ENCODE measurements around the gene NLRP6.
"Not testable (repeated sequence)": the region's sequence is repeated elsewhere in the genome, so short reads cannot be mapped to it uniquely, and the experiment has no call there.

NLRP6 gene

DNA sequence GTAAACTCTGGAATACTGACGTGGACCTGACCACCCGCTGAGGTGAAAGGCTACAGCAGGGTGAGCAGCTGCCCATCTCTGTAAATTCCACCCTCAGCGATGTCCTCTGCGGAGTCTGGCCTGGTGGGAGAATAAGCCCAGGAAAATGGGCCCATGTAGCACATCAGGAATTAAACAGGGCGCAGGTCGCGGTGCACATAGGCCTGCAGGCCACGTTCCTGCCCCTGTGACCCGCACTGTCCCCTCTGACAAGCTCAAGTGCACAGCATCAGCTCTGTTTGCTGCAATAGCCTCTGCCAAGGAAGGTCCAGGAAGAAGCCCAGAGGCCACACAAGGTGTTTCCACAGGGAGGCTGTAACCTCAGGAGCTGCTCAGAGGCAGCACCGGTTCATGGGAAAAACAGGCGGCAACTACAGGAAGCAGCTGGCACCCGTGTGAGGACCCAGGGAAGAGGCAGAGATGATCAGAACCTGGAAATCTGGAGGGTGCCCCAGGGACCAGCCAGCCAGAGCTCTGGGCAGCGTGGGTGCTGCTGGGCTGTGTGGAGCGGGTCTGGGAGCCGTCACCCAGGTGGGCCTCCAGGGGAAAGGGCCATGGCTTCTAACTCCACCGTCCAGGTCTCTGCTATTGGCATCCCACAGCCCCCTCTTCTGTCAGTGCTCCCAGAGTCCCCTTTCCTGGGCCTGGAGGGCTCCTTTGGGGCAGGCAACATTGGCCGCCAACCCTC, 28.6 kb downstream of the NLRP6 start:
- DNase-seq (ENCODE audit: low read depth in 2 of 2, low spot score in 1 of 2) = no peak

GRCh38 chr11:307766-308708, 29.8 kb downstream of the NLRP6 start, which contains the start of gene IFITM2:
Gene IFITM2 (plus strand): TSS chr11:307816. CDS start chr11:308193, 377 bp downstream.
- DNase-seq (ENCODE audit: low read depth in 2 of 2, low spot score in 1 of 2) = not testable (repeated sequence)

GRCh38 chr11:308740-309665, 30.8 kb downstream of the NLRP6 start:
- DNase-seq (ENCODE audit: low read depth in 2 of 2, low spot score in 1 of 2) = not testable (repeated sequence)

DNA sequence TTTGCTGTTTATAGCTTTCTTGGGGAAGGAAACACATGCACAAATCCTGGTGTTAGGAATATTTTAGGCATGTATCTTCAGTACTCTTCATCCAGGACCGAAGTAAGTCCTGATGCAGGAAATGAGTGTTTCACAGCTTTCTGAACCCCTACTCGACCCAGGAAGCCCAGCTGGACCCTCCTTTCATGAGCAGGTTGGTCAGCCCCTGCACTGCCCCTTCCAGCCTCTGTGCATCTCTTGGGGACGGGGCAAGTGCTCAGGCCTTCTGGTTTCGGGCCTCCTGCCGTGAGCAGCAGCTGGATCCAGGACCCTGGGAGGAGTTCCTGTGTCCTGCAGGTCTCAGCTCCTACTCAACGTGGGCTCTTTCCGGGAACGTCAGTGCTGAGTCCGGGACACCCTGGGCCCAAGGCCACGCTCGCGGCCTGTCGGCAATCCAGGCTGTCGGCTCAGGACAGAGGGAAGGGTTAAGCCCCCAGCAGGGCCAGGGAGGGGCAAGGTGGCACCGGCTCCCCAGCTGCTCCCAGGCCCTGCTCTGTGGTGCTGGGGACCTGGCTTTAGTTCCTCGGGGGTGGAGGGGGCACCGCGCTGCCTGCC, 31.9 kb downstream of the NLRP6 start:
- not testable (repeated sequence) for DNase-seq (ENCODE audit: low read depth in 2 of 2, low spot score in 1 of 2)

DNA sequence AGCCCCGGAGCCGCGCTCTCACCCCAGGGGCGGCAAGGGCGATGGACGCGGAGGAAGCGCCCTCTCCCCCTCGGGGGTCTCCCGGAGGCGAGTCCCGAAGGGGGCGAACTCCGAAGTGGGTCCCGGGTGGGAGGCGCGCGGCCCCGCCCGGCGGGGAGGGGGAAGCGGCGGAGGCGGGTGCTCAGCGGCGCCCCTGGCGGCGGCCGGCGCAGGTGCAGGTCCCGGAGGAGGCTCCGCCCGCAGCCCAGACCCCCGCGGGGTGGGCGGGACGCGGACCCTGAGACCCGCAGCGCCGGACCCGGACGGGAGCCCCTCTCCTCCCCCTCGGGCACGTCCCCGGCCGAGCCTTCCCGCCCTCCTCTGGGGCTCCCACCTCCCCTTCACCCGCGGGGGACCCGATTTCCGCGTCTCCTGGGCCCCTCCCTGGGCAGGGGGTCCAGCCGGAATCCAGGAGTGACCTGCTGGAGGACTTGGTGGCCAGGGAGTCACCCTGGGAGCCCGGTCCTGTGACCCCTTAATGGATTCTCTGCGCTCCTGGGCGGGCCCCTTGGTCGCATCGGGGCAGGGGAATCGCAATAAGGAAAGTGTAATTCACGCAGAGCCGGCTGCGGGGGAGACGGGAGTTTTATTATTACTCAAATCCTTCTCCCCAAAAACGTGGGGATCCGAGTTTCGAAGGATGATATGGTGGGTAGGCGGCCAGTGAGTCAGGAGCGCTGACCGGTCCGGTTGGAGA, 33.0 kb downstream of the NLRP6 start:
- DNase-seq (ENCODE audit: low read depth in 2 of 2, low spot score in 1 of 2) = not testable (repeated sequence)

- DNase-seq (ENCODE audit: low read depth in 2 of 2, low spot score in 1 of 2) = no peak
Measured at GRCh38 chr11:312092-312816, 34.0 kb downstream of the NLRP6 start.

DNA sequence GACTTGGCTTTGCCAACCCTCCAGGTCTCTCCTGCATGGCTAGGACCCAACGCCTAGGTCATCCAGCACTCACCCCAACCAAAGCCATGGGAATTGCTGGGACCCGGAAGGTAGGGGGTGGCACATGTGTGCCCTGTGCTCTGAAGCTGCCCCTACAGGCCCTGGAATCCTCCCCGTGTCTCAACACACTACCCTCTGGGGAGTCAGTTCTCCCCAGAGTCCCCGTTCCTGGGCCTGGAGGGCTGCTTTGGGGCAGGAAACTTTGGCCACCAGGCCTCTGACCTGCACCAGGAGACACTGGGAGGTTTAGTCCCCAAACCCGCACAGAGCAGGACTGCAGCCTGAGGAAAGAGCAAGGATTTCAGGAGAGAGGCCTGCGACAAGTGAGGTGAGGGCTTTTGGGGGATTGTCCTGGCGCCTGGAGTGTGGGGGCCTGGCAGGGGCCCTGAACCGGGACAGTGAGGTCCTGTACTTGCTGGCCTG, 35.1 kb downstream of the NLRP6 start:
- no peak for DNase-seq (ENCODE audit: low read depth in 2 of 2, low spot score in 1 of 2)

GRCh38 chr11:313787-314553, 35.8 kb downstream of the NLRP6 start, which contains the start of gene IFITM1:
Gene IFITM1 (plus strand): TSS chr11:314040. CDS start chr11:314171, 131 bp downstream.
- no peak for DNase-seq (ENCODE audit: low read depth in 2 of 2, low spot score in 1 of 2)

DNA sequence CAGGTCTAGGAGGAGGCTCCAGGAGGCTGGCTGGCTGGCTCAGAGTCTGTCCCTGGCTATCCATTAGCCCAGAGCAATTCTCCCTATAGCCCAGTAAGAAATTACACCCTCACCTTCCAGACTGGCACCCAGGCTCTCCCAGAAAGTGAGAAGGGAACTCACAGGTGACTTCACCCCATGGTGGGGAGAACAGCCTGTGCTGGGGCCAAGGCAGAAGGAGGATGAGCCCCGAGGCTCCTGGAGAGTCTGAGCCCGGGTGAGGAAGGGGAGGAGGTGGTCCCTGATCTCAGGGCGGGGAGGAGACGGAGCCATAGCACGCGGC, 36.3 kb downstream of the NLRP6 start:
- not testable (repeated sequence) for DNase-seq (ENCODE audit: low read depth in 2 of 2, low spot score in 1 of 2)

DNA sequence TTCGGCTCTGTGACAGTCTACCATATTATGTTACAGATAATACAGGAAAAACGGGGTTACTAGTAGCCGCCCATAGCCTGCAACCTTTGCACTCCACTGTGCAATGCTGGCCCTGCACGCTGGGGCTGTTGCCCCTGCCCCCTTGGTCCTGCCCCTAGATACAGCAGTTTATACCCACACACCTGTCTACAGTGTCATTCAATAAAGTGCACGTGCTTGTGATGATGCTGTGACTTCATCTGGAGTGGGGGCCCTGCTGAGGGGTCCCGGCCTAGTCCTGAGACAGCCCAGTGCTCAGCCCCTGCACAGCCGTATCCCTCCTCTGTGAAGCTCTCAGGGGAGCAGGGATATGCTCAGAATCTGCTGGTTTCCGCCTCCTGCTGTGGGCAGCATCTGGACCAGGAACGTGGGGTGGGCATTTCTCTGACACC, 36.9 kb downstream of the NLRP6 start:
- DNase-seq (ENCODE audit: low read depth in 2 of 2, low spot score in 1 of 2) = no peak

DNA sequence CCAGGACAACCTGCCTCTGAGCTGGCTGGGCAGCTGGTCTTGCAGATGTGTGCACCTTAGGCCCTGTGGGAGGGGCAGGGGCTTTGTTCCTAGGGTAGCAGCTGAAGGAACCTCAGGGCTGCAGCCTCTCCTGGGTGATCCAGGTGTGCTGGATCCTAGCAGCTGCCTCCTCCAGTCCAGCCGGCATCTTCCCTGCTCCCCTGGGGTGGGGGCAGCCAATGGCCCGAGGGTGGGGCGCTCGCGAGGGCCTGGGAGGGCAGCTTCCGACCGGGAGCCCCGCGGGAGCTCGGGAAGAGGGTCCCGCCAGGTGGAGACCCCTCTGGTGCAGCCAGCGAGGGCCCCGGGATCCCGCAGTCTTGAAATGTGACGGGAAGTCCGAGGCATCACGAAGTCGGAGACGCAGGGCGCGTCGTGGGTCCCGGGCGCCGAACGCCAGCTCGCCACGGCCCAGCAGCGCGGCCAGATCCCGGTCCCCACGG, 37.3 kb downstream of the NLRP6 start:
- DNase-seq (ENCODE audit: low read depth in 2 of 2, low spot score in 1 of 2) = no peak

DNA sequence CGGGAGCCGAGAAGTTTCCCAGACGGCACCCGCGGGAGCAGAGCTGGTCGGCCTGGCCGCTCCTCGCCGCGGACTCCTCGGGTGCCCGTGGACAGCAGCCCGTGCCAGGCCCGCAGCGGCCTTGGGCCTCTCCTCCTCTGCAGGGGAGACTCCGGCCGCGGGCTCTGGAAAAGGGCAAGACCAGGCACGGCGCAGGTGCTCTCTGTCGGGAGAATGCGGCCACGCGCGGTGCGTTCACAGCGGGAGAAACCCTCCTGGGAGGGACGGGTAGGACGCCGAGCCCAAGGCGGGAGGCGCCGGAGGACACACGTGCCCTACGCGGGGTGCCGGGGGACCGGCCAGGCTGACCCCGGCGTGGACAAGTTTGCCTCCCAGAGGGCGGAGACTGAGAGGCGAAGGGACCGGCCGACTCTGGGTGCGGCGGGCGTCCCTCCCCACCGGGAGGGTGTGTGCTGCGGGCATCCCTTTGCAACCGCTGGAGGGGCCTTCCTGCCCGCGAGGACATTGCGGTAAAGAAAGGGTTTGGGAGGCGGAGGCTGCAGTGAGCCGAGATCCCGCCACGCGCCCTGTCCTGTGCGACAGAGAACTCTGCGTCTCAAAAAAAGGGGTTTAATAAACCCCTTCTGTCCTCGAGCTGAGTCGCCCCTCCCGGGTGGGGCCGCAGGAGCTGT, 38.0 kb downstream of the NLRP6 start:
- DNase-seq (ENCODE audit: low read depth in 2 of 2, low spot score in 1 of 2) = no peak

DNA sequence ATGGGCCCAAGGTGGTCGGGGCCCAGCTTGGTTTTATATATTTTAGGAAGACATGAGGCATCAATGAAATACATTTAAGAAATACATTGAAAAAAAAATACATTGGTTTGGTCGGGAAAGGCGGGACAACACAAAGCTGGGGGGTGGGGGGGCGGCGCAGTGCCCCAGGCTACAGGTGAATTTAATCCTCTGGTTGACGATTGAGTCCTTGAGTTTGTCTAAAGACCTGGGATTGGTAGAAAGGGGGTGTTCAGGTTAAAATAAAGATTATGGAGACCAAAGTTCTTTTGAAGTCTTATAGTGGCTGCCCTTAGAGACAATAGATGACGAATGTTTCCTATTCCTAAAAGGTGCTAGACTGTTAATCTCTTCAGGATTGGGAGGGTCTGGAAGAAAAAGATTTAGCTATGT, 38.7 kb downstream of the NLRP6 start:
- no peak for DNase-seq (ENCODE audit: low read depth in 2 of 2, low spot score in 1 of 2)

DNA sequence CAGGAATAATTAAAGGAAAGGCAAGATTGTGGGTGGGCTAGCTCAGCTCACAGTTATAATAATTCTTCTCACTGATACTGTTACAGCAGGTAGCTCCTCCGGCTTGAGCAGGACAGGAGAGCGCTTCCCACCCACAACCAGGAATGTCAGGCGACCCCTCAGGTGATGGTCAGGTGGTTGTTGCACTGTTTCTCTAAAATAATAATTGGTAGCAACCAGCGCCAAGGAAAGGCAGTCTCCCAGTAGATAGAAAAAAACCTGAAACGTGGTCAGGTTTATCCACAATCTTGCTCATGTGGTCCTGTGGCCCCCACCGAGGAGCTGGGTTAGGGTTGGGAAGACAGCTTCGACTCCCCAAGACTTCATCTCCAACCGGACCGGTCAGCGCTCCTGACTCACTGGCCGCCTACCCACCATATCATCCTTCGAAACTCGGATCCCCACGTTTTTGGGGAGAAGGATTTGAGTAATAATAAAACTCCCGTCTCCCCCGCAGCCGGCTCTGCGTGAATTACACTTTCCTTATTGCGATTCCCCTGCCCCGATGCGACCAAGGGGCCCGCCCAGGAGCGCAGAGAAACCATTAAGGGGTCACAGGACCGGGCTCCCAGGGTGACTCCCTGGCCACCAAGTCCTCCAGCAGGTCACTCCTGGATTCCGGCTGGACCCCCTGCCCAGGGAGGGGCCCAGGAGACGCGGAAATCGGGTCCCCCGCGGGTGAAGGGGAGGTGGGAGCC, 39.6 kb downstream of the NLRP6 start:
- DNase-seq (ENCODE audit: low read depth in 2 of 2, low spot score in 1 of 2) = not testable (repeated sequence)

GRCh38 chr11:318405-319120, 40.4 kb downstream of the NLRP6 start:
- DNase-seq (ENCODE audit: low read depth in 2 of 2, low spot score in 1 of 2) = not testable (repeated sequence)

Data from stimulated activated CD8-positive, alpha-beta memory T cell treated with anti-CD3 and anti-CD28 coated beads, Interleukin-4, amount 100 ng/mL, for 1 hour (primary cell).